MV-4-11 (cell line): Measurements from ENCODE around the gene TMEM140.
A peak's percentile ranks its signal among the peaks of the same experiment; 100 is the strongest.
"Not testable (repeated sequence)": the region's sequence is repeated elsewhere in the genome, so short reads cannot be mapped to it uniquely, and the experiment has no call there.

Experiments
- DNase-seq: peaks from one replicate; lab custom pipeline; 2025; lab: John Stamatoyannopoulos, UW

TMEM140 gene

DNA sequence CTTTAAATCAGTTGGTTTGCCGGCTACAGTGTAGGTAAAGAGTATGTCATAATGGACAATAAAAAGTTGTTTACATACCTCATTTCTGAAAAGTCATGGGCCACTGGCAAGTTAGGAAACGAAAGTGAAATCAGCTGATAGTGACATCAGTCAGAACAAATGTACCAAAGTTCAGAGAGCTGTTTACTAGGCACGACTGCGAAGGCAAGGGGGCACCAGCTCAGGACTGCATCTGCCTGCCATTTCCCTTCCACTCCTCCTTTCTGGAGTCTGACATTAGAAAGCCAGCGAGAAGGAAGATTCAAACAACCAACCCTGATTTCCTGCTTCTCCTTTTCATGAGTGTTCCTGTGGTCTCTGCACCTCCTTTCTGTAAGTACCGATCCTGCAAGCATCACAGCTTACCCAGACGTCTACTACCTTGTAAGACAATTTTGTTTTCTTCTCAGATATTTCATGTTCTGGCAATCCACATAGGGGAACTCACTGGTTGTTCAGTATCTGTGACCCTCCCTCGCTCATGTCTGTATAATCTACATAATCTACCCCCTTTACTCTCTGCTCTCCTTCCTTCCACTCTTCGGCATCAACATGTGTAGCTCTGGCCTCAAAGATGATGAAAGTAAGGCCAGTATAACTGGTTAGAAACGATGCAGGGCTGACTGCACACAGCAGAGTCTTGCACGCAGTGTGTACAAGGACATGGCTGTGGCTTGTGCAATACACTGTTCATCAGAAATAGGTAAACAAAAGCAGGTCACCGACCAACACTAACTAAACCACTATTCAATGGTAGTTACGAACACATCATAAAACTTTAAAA, at the start of gene TMEM140:
TMEM140 (plus strand) TSS at position 174 of the 823 bp plus-strand sequence. CDS start 16,370 bp downstream, outside the sequence.
- DNase-seq, result peak; percentile 61

GRCh38 chr7:135098391-135098790, 49.5 kb upstream of the TMEM140 start:
- no peak for DNase-seq

DNA sequence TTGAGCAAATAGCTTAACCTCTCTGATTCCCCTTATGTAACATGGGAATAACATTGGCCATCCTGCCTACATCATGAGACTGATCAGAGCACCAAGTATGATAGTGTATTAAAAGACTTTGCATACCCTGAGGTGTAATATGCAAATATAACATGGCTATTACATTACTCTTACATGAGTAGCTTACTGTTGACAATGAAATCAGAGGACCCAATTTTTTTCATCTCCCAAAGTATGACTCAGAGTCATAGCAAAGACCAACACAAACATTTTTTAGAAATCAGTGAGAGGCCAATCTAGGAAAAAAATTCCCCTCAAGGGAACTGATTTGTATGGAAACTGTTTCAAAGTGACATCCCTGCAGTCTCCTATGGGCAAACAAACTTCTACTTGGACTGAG, 47.0 kb upstream of the TMEM140 start:
- DNase-seq, result no peak

DNA sequence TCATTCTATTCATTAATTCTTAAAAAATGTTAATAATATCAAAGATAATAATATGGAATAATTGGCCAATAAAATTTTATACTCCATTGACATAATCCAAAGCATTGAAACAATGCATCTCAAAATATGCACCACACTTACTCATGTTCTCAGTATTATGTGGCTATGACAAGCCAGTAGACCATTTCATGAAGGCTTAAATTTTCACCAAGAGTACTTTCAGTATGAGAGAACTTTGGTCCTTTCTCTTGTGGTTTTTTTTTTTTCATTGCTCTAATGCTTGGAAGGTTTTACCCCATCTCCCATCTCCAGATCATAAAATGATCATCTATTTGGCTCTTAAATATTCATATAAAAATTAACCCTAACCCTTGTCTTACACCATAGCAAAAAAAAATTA, 45.5 kb upstream of the TMEM140 start:
- no peak for DNase-seq

DNA sequence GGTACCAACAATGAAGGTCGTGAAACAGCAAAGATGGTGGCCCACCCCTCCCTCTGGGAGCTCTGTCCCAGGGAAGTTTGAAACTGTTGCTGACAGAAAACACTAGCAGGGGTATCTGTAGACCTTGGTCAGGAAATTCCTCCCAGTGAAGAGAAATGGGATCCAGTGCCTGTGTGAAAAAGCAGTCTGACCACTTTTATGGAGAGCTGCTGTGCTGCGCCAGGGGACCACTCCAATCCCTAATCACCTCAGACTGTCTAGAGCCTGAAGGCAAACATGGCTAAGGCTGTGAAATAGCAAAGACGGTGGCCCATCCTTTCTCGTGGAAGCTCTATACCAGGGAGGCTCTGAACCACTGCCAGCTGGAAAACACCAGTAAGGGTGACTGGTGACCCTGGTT, 38.3 kb upstream of the TMEM140 start:
- DNase-seq, result no peak

DNA sequence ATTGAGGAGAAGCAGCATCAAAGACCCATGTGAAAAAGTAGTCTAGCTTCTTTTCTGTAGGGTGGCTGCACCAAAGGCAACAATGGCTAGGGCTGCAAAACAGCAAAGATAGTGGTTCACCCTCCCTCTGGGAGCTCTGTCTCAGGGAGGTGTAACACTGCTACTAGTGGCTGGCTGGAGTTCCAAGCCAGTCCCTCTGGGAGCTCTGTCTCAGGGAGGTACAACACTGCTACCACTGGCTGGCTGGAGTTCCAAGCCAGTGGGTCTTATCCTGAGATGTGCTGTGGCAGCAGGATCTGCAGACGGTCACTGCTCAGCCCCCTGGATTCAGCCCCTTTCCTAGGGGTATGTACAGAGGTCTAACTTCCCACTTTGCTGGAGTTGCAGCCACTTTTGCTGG, 37.9 kb upstream of the TMEM140 start:
- DNase-seq, result no peak

GRCh38 chr7:135111379-135111778, 36.5 kb upstream of the TMEM140 start:
- DNase-seq, result no peak

GRCh38 chr7:135114622-135115021, 33.2 kb upstream of the TMEM140 start:
- DNase-seq, result no peak

GRCh38 chr7:135117096-135117495, 30.8 kb upstream of the TMEM140 start:
- no peak for DNase-seq

DNA sequence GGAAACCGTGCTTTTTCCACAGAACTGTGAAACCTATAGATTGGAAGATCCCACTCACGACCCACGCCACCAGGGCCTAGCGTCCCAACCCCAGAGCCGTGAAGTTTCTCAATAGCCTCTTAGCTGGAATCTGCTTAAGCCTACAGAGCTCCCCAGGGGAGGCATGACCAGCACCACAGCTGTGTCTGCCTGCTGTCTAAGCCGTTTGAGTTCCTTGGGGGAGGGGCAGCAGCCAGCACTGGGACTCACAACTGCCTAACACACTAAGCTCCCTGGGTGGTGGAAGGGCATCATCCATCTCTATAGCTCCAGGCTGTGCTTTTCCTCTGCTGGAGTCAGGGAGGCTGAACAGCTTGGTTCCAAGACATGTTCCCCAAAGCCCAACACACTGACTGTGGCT, 26.0 kb upstream of the TMEM140 start:
- DNase-seq, result no peak

GRCh38 chr7:135124631-135125030, 23.2 kb upstream of the TMEM140 start:
- not testable (repeated sequence) for DNase-seq

DNA sequence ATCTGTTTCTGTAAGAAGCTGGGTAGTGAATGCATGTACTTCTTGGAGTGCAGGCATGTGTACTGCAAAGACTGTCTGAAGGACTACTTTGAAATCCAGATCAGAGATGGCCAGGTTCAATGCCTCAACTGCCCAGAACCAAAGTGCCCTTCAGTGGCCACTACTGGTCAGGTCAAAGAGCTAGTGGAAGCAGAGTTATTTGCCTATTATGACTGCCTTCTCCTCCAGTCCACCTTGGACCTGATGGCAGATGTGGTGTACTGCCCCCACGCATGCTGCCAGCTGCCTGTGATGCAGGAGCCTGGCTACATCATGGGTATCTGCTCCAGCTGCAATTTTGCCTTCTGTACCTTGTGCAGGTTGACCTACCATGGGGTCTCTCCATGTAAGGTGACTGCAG, 18.9 kb upstream of the TMEM140 start:
- DNase-seq, result no peak

DNA sequence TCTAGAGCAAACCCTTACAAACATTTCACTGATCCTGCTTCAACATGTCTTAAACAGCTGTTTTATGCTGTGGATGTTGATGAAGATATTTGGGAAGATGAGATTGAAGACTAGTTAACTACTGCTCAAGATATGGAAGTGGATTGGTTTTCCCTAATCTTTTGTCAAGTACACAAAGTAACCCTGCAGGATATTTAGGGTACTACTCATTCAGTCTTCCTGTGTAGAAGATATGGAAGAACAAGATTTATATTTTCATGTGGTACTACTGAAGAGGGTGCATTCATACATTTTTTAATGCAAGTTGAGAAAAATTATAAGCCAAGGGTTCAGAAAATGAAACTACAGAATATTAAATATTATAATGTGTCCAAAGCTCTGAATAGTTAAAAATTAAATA, 18.3 kb upstream of the TMEM140 start:
- DNase-seq, result no peak

DNA sequence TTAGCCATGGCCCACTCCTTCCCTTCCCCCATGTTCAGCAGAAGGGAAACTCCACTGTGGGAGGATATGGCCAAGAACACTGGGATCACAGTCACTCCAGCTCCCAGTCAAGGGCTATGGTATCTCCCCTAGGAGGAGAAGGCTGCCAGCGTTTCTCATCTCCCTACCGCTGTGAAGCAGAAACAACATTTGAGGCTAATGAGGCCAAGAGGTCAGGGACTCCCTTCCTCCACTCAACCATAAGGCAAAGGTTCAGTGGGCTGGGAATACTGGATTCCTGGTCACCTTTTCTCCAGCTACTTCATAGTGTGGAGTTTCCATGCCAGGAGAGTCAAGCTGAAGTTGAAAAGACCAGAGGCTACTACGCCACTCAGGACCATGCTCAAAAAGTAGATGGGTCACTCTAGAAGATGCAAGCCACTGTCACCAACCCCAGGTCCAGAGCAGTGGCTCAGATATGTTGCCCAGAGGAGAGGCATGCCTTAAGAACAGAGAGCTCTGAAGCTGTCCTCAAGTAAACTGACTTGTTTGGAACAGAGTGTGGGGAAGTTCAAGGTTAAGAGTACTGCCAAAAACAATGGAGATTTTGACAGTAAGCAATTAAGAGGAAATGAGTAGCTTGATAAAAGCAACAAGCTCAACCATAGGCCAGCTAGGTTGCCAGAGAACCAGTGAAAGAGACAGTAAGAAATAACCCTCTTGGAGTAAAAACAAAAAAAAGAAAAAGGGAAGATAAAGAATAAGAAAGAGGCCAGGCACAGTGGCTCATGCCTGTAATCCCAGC, 3.8 kb upstream of the TMEM140 start:
- DNase-seq, result peak; percentile 6

DNA sequence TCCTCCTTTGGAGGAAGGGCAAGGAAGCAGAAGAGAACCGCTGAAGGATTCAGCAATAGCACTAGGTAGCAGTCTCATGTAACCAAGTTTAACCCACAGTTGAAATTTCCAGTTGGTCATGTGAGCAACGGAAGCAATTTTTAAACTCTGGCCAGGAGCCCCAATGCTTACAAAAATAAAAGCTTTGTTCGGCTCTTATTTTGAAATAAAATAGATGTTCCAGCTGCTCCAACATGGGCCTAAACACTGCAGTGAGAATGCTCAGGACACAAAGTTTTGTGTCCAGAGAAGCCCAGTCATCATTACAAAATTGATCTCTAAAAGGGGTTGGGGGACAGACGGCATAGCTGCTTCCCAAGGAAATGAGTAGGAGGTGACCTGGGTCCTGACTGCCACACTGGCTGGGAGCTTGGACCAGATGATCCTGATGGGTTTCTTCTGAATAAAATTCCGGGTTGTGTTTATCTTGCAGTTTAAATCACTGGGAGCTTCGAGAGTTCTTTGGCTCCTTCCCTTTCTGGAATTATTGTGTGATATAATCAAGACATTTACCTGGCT, 452 bp upstream of the TMEM140 start:
- no peak for DNase-seq

- DNase-seq, result no peak
Observed at GRCh38 chr7:135150072-135150782, 2.4 kb downstream of the TMEM140 start.

DNA sequence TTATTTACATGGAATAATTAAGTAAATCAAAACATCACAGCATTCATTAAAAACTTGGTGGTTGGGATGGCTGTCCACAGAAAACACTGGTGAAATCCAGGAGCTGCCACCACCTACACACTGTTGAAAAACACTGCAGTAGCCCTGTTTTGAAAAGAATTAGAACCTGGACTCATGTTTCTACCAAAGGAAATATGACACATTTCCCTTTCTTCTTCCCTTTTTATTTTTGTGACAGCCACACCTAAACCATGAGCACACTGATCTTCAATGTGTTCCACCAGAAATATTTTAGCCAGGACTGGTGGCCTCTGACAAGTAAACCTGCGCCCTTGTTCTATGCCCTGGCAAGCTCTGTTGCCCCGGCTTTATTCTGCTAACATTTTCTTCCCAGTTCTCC, 3.3 kb downstream of the TMEM140 start:
- DNase-seq, result no peak

DNA sequence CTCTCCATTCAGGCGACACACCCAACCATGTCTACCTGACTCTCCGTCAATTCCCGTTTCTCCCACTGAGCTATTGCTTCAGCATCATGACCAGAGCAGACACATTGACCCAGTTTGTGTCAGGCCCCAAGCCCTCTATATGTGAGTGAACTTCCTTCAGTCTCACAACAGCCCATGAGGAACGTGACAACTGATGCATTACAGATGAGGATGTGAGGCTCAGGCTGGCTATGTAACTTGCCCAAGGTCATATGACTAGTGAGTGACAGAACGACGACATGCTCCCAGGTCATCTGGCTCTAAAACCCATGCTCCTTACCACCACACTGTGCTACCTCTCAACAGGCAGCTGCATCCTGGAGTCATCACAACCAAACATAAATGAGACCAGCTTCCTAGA, 3.7 kb downstream of the TMEM140 start:
- peak; percentile 28 for DNase-seq

DNA sequence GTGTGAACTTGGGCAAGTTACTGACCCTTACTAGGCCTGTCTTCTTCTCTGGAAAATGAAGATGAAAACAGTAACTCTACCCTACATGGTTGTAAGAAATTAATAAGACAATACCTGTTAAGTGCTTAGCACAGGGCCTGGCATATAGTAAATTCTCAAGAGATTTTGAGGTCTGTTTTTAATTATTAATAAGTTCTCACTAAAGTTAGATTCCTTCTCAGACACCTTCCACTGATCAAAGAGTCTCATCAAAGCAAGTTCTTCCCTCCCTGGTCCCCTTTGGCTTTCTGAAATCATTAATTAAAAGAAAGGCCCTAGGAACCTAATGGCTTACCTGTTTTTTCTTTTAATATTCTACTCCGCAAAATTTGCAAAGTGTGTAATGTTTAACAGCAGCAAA, 4.6 kb downstream of the TMEM140 start:
- no peak for DNase-seq

GRCh38 chr7:135154734-135155133, 6.9 kb downstream of the TMEM140 start:
- DNase-seq, result no peak

DNA sequence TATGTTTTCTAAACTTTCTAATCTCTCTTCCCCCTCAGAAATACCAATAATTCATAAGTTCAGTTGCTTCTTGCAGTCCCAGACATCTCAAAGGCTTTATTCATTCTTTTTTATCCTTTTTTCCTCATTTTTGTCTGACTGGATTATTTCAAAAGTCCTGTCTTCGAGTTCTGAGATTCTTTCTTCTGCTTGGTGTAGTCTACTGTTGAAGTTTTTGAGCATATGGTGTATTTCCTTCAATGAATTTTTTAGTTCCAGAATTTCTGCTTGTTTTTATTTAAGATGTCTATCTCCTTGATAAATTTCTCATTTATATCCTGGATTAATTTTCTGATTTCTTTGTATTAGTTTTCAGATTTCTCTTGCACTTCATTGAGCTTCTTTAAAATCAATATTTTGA, 8.4 kb downstream of the TMEM140 start:
- DNase-seq, result no peak

DNA sequence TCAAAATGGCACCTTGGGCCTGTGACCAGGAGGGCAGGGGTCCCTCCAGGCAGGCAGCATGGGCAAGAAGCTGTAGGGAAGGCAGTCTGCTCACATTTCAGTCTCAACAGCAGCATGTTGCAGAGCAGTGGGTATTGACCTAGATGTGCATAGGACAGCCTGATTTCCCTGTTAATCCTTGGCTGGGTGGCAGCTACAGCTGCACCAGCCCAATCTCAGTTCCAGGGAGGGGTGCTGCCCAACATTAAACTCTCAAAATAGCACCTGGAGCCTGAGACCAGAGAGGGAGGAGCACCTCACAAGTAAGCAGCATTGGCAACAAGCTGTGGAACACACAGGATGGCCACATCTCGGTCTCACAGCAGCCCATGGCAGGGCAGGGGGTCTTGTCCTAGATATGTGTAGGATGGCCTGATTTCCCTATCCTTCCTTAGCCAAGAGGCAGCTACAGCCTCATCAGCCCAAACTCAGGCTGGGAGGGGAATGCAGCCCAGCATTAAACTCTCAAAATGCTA, 10.3 kb downstream of the TMEM140 start:
- DNase-seq, result no peak
